Ishikawa (cell line): ENCODE data around the gene DUSP16.

Source experiments
- CEBPB ChIP-seq: IDR thresholded peaks from 2 replicates; pipeline ENCODE4 v1.6.1; 2012
- CREB1 ChIP-seq: IDR thresholded peaks from 2 replicates; pipeline ENCODE4 v1.6.1; 2012; ENCODE audit warnings: low read depth
- EGR1 ChIP-seq: IDR thresholded peaks from 2 replicates; pipeline ENCODE4 v1.6.1; 2012
- EP300 ChIP-seq: IDR thresholded peaks from 2 replicates; pipeline ENCODE4 v1.6.1; 2012; ENCODE audit warnings: borderline replicate concordance
- FOXM1 ChIP-seq: IDR thresholded peaks from 2 replicates; pipeline ENCODE4 v1.6.1; 2012; ENCODE audit warnings: low read depth, borderline replicate concordance
- MAX ChIP-seq: IDR thresholded peaks from 2 replicates; pipeline ENCODE4 v1.6.1; 2012
- NFIC ChIP-seq: IDR thresholded peaks from 2 replicates; pipeline ENCODE4 v1.6.1; 2012
- RAD21 ChIP-seq: IDR thresholded peaks from 2 replicates; pipeline ENCODE4 v1.6.1; 2012; ENCODE audit warnings: low read depth
- REST ChIP-seq: IDR thresholded peaks from 2 replicates; pipeline ENCODE4 v1.6.1; 2012; ENCODE audit warnings: low read depth, mild to moderate bottlenecking
- TAF1 ChIP-seq: IDR thresholded peaks from 2 replicates; pipeline ENCODE4 v1.6.1; 2012; ENCODE audit warnings: low read depth, mild to moderate bottlenecking
- TCF12 ChIP-seq: IDR thresholded peaks from 2 replicates; pipeline ENCODE4 v1.6.1; 2012; ENCODE audit warnings: low read depth
- TEAD4 ChIP-seq: IDR thresholded peaks from 2 replicates; pipeline ENCODE4 v1.6.1; 2012
- USF1 ChIP-seq: IDR thresholded peaks from 2 replicates; pipeline ENCODE4 v1.6.1; 2012
- YY1 ChIP-seq: IDR thresholded peaks from 2 replicates; pipeline ENCODE4 v1.6.1; 2012; ENCODE audit warnings: low read depth
- ZBTB7A ChIP-seq: IDR thresholded peaks from 2 replicates; pipeline ENCODE4 v1.6.1; 2012; ENCODE audit warnings: low read depth

Gene DUSP16

DNA sequence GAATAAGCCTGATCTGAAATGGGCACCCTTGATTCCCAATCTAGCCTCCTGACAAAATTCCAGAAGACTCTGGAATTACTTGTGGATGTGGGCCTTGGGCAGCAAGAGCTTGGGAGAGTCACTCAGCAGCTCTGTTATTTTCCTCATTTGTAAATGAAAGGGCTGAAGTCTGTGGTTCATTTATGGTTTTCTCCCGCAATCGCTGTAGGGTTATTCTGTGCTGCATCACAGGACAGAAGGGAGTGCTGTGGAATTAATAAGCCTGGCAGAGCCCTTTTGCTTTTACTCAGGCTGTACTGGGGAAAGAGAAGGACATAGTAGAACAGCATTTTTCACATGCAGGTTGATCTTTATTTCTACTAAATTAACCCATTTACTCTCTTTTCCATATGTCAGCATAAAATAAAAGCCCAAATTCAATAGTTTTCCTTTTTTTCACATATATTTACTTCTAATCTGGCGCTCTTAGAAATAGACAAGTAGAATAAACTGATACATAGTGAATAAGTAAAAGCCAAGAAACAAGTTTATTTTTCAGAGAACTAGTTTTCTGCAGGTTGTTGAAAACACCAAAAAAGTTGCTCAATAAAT lies 49.2 kb downstream of the DUSP16 start:
- TF ChIP-seq REST (no peak), TCF12 (no peak), EP300 (no peak), YY1 (no peak), TEAD4 (no peak), TAF1 (no peak), RAD21 (no peak), EGR1 (no peak), MAX (no peak)

GRCh38 chr12:12511895-12512711 lies 50.6 kb downstream of the DUSP16 start:
- TF ChIP-seq TAF1 = no peak
- TF ChIP-seq RAD21 = no peak
- TF ChIP-seq EGR1 = no peak
- no peak for TF ChIP-seq NFIC
- TF ChIP-seq USF1 = no peak
- no peak for TF ChIP-seq REST
- no peak for TF ChIP-seq ZBTB7A
- no peak for TF ChIP-seq MAX
- no peak for TF ChIP-seq EP300
- TF ChIP-seq CEBPB = no peak
- TF ChIP-seq TEAD4 = no peak
- TF ChIP-seq FOXM1 = no peak
- no peak for TF ChIP-seq CREB1
- no peak for TF ChIP-seq TCF12
- no peak for TF ChIP-seq YY1

DNA sequence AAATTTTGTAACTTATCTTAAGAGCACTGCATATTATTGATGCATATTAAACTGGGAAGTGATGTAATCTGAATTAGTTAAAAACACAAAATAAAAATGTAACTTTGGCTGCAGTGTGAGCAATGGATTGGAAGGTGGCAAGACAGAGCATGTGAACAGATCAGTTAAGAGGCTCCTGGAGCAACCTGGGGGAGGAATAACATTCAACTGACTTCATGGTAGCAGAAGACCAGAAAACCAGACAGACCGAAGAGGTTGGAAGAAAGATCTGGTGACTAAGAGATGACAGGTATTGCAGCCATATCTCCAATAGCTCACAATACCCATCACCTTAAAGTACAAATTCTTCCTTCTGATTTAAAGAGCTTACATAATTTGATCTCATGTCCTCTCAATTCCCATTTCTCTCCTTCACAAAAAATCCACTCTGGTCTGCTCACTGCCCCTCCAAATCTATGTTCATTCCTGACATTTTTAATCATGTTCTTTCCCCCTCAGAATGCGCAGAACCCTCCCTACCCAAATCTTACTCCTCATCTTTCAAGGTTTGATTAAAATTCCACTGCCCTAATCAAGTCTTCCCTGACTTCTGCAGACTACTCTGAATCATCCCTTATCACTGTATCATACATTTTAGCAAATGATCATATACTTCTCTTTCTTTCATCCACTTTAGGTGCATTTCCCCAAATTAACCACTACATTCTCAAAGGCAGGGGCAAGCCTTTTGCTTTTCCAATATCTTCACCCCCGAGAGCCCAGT lies 51.5 kb downstream of the DUSP16 start:
- TF ChIP-seq TEAD4 (no peak), USF1 (no peak), FOXM1 (no peak), TAF1 (no peak)

DNA sequence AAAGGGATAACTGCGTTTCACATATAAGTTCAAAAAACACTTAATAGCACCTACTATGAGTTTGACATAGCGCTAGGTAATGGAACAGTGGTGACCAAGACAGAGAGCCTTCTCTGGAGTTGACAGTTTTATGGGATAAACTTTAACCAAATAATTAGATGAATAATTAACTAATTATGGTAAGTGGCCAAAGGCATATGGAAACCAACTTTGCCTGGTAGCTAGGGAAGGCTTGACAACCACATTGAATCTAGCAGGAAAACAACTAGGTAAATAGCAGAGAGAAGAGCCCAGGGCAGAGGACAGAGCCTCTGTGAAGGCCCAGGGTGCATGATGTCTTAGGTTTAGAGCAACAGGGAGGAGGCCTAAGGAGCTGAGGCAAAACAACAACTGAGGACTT lies 52.1 kb downstream of the DUSP16 start:
- TF ChIP-seq TEAD4 (no peak), MAX (no peak), RAD21 (no peak), CREB1 (no peak), NFIC (no peak), FOXM1 (no peak), REST (no peak), EGR1 (no peak), ZBTB7A (no peak), CEBPB (no peak), YY1 (no peak), USF1 (no peak), TAF1 (no peak), TCF12 (no peak)
